Occipital lobe (tissue), 2 donors: ENCODE data around the gene WNT9A. TPM values are rescaled to one million over a fixed set of nuclear protein-coding genes. Genes with fewer than 3 reads are reported as not detected.
"Not testable (repeated sequence)": the region's sequence is repeated elsewhere in the genome, so short reads cannot be mapped to it uniquely, and the experiment has no call there.

Experiments used
- DNase-seq: peaks from one replicate; lab custom pipeline; 2025; lab: John Stamatoyannopoulos, UW
- total RNA-seq: library from RNA; depleted of rRNA; stranded (reverse); fragments of >200 nt; gene quantifications from one replicate; pipeline ENCODE4 v1.2.3, GENCODE V29; 2014

The WNT9A gene
- total RNA-seq, 1 donor from 2014 or later: 1.9 TPM

DNA sequence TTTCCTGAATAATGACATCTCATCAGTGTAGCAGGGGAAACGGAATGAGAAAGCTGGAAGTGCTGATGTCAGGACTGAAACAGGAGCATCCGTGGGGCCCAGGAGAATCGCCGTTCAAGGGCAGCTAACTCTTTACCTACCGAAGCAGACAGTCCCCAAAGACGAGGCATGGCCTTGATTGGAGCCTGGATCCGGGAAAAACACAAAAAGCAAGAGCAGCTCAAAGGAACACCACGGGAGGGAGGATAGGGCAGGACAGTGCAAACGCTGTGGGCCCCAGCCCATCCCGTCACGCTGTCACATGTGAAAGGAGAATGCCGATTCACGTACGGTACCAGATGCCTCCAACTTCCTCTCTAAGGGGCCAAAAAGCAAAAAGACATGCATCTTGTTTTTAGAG is 34.9 kb downstream of the WNT9A start:
- DNase-seq: no peak

DNA sequence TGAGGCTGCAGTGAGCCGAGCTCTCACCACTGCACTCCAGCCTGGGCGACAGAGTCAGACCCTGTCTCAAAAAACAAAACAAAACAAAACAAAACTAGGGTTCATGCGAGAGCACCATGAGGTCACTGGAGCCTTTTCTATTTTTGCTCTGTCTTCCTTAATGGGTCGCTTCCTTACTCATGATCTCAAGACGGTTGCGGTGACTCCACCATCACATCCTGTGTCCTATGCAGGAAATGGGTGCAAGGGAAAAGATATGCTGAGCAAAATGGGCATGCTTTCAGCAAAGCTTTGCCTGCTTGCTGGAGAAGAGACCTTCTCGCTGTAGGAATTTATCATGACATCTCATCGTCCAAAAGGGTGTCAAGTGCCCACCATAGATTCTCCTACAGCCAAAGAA is 36.4 kb downstream of the WNT9A start:
- no peak for DNase-seq

GRCh38 chr1:227910511-227911153 is 37.1 kb downstream of the WNT9A start:
- DNase-seq: no peak

GRCh38 chr1:227909923-227910328 is 37.8 kb downstream of the WNT9A start:
- DNase-seq: not testable (repeated sequence)

- DNase-seq: no peak
Measured at GRCh38 chr1:227909188-227909587, 38.5 kb downstream of the WNT9A start.

DNA sequence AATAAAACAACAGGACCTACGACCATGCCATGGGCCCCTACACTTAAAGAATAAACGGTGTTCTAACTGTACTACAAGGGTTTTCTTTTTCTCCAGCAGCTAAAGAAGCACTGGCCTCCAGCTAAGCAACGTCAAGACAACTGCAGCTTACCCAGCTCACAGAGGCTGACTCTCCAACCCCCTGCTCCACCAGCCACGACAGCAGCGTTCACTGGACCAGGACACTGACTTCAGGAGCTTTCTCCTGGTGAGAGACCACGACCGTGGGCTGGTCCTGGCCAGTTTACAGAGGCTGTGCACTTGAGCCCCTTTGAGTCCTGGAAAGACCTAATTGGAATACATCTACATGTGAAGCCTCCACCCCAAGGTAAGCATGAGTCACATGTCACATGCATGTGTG is 39.4 kb downstream of the WNT9A start:
- DNase-seq: no peak

- no peak for DNase-seq
Measured at GRCh38 chr1:227907439-227908015, 40.2 kb downstream of the WNT9A start.

GRCh38 chr1:227906550-227907071 is 41.1 kb downstream of the WNT9A start:
- no peak for DNase-seq

DNA sequence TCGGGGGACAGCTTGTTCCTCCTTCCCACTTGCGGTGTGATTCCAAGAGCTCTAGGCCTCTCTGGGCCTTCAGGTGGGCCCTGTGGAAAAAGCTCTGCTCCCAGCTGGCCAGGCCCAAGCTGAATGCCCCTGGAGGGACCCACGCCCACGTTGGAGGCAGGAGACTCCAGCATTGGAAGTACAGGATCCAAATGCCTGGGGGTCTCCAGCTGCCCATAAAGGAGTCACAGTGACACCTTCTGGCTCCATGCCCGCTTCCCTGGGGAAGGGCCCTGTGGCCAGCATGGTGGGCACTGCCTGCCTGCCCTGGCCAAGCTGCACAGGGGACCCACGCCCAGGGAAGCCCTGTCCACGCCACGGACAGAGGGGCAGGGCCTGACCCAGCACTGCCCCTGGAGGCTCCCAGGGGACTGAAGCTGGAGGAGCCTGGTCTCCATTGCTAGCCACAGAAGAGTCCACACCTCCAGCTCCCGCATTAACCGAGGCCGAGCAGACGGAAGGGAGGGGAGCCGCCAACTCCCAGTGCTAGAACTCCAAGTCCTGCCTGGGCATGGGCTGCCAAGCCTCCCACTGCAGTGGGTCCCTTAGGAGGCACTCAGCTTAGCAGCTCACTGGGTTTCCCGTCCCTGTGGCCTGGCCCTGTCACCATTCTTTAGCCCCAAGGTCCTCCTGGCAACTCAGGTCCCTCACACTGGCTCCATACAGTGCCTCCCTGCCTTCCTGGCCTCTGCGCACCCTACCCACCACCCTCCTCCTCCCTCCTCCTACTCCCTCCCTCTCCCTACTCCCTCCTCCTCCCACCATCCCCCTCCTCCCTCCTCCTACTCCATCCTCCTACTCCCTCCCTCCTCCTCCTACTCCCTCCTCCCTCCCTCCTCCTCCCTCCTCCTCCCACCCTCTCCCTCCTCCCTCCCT is 41.9 kb downstream of the WNT9A start:
- no peak for DNase-seq

- DNase-seq: no peak
Measured at GRCh38 chr1:227904541-227905335, 43.0 kb downstream of the WNT9A start.

DNA sequence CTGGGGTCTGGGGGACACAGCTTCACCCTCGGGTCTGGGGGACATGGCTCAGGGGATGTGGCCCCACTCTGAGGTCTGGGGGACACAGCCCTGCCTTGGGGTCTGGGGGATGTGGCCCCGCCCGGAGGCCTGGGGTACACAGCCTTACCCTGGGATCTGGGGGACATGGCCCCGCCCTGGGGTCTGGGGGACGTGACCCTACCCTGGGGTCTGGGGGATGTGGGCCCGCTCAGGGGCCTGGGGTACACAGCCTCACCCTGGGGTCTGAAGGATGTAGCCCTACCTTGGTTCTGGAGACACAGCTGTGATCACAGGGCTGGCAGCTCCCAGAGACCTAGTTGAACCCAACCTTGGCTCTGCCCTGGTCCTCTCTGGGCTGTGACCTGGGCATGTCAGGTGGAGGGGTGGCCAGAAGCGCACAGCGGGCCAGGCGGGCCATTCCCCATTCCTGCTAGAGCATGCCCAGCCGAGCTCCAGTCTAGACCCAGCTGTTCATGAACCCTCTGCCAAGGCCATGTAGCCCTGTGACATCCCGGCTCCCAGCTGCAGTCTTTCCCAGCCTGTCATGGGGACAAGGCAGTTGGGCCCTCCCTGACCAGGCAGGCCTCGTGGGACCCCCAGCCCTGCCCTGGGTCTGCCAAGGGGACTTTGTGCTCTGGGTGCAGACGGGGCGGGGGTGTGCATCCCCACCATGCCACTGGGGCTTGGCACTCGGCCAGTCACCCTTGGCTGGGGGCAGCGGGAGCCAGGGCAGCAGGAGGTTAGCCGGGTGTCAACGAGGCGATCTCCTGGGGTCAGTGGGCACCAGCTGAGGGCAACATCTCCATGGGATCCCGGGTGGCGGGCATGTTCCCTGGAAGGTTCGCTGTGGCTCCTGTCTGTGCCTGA is 43.9 kb downstream of the WNT9A start:
- DNase-seq: no peak

- no peak for DNase-seq
Measured at GRCh38 chr1:227903061-227903521, 44.6 kb downstream of the WNT9A start.

DNA sequence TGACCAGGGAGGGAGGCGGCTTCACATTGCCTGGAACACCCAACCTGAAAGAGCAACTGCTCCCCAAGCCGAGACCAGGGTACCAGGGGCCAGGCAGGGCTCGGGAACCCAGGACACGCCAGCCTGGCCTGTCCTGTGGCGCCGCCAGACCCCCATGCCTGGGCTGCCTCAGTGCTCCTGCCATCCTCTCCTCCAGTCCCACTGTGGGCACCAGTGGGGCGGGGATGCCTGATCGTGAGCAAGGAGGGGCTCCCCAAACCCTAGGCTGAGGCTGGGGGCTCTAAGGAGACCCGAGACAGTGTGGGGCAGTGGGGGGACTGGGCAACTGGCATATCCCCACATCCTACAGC is 45.1 kb downstream of the WNT9A start:
- DNase-seq: no peak

DNA sequence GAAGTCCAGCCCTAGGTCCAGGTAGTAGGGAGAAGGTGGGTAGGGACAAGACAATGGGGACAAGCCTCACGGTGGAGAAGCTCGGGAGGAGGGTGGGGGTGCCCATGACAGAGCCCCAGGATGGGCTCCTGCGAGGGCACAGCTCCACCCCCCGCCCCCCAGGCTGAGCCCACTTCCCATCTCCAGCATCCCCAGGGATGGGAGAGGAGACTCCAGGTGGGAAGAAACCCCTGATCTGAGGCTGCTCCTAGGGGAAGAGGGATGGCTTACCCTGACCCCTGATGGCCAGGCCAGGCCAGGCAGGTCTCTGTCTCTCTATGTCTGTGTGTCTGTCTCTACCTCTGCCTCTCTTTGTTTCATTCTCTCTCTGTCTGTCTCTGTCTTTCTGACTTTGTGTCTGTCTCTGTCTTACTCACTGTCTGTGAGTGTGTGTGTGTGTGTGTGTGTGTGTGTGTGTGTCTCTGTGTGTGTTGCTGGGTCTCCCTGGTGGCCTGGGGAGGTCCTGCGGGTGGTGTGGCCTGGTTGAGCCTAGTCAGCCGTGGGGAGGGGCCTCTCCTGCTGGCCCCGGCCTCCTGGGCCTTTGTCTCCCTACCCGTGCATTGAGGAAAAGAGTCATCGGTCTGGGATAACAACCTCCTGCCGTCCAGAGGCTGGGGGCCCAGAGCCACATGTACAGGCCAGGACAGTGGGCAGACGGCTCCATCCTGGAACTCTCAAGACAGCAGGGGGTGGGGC is 45.7 kb downstream of the WNT9A start:
- DNase-seq: no peak

- DNase-seq: no peak
Measured at GRCh38 chr1:227901239-227901905, 46.4 kb downstream of the WNT9A start.

DNA sequence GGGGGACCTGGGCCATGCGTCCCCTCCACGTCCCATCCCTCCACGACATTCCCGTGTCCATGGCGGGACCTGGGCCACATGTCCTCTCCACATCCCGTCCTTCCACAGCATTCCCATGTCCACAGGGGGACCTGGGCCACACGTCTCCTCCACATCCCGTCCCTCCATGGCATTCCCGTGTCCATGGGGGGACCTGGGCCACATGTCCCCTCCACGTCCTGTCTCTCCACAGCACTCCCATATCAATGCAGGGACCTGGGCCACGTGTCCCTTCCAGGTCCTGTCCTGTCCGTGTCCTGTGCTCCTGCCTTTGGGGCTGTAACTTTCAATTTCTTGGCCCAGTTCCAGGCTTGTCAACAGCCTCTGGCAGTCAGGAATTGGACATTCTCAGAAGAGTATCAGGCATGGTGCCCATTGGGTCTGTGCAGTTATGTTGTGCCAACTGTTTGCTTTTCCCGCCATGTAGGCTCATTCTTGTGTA is 47.1 kb downstream of the WNT9A start:
- DNase-seq: no peak

GRCh38 chr1:227899820-227900449 is 47.8 kb downstream of the WNT9A start:
- DNase-seq: no peak

DNA sequence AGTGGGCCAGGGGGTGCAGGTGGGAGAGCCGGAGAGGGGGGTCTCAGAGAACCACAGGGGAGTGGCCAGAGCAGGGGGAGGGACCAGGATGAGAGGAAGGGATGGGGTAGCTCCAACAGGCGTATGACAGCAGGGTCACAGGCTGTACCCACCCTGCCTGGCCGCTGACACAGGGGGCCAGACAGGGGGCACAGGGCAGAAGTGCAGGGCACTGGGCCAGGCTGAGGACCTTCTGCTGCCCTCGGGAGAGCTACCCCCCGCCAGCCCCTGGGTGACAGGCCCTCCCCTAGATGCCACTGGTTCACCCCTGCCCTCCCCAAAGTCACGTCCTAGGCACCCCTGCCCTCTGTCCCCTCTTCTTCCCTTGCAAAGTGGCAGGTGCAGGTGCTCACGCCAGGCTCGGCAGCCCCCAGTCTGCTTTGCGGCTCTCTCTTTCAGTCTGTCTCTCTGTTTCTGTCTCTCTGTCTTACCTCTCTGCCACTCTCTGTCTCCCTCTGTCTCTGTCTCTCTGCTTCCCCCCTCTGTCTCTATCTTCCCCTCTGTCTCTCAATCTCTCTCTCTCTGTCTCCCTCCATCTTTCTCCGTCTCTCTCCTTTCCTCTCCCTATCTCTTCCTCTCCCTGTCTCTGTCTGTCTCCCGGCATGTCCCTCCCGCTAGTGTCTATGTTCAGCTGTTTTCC is 48.5 kb downstream of the WNT9A start:
- no peak for DNase-seq
